Right lung (tissue), 5 donors: ENCODE measurements around the gene TRIM32. TPM values are rescaled to one million over a fixed set of nuclear protein-coding genes. Genes with fewer than 3 reads are reported as not detected.

Experiments used
- DNase-seq, 2 donors: peaks; one replicate each; pipeline ENCODE4 v3.0.0-alpha.2; 2013
- polyA plus RNA-seq, 5 donors: library from polyadenylated mRNA; unstranded; fragments of 120-200 nt; gene quantifications; one replicate each; pipeline versions ENCODE4 v1.2.1 to v1.2.3, GENCODE V29; 2013; ENCODE audit warnings: inconsistent platforms in 1 of 5, low replicate concordance in 1 of 5; ENCODE audit not compliant: insufficient read length in 5 of 5, insufficient read depth in 1 of 5

Gene TRIM32
- polyA plus RNA-seq, 5 donors = 18.8 to 24.8 (median 22.0) TPM

DNA sequence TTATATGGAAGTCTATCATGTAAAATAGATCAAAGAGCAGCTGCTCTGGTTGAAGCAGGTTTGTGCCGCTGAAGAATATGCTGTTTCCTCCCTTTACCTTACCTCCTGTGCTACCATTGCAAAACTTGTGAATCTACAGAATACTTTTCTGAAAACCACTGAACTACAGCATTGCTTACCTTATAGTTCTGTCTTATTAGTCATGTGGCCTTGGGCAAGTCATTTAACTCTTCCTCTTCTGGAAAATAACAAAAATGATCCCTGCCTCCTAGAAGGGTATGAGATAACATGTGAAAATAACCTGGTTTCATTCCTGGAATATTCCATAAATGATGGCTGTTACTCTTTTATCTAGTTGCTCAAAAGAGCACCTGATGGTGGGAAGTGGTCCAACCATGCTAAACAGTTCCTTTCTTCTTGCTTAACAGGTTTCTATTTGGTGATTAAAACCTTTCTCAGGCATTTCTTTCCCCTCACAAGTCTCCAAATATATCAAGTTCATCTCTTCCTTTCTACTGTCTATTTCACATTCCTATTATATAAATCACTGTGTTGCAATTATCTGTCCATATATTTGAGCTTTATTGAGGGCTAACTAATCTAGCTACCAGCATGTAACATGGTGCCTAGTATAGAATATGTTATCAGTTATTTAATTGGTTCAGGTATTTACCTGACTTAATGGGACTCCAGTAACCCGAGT, 15.0 kb downstream of the TRIM32 start:
- no peak for DNase-seq

DNA sequence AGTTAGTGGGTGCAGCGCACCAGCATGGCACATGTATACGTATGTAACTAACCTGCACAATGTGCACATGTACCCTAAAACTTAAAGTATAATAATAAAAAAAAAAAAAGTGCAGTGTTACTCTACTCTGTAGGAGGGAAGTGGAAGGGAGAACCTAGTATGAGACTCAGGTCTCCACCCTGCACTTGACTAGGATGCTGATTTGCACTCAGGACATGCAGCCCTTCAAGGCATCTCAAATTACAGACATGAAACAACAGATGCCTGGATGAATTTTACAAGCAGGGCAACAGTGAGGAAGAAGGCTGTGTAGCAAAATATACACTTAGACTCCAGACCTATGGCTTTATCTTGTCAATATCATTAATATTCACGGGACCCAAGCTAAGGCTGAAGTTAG, 16.5 kb downstream of the TRIM32 start:
- no peak for DNase-seq

DNA sequence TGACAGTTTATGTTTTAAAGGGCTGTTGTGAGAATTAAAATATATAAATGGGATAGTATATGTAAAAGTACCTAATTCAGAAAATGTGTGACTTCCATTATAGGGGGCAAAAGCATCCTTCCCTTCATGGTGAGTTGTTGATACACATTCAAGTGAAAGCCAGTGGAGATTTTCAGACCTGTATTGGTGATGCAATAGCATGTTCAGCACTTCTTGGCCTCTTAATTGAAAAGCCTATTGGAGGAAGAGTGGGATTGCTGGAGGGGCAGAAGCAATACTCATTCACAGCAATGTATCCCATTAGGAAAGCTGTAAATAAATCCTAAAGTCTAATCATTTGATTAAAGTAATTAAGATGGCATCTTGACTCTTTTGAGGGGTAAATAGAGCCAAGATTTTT, 17.4 kb downstream of the TRIM32 start:
- DNase-seq = no peak

DNA sequence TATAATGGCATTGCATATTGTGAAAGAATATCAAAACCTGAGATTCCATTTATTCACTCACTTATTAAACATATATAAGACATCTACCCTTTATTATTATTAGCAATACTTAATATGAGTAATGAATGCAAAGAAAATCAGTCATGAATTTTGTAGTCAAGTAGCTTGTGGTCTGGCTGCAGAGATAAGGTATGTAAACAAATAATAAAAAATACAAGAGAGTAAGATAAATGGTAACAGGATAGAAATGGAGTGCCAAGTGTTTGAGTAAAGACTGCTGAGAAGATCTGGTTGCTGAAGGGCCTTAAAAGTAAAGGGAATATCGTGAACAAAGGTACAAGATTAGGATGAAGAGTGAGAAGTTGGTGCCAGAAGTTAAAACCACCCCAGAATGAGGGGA, 18.4 kb downstream of the TRIM32 start:
- DNase-seq = no peak

DNA sequence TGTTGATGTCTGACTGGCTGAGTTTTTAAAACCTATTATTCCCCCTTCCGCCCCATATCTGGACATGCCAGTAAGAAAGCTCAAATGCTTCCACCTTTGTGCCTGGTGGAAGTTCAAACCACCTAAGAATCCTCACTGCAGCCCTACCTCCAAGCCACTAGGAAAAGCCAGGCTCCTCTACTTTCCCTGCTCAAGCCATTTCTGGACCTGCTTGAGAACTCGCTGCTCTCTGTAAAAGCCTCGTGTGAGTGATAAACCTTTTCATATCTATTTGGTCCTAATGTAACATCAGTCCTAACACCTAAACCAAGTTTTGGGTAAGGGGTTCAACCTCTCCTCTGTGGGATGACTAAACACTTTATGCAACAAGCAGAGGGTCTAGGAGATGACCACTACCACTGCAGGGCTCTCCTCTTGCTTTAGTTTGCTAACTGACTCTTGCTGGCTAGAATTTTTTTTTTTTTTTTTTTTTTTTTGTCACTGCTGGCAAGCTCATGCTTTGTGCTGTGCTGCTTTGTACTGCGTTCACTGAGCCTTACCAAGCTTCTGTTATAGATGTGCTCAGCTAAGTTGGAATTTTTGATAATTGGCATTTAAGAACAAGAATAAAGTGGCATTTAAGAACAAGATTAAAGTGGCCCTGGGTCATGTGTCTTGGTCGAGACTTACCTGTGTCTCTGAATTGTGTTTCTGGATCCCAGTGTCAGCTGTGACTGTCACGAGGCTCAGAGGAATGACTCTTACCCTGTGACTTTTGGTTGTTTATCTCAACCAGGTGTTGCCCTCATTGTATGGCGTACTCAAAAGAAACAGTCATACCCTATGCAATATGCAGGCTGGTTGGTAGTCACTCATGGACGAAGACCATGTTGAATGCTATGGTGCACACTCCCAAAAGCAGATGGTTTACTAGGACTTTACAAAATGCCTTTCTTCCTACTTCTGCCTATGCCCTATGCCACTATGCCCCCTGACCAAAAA, 19.5 kb downstream of the TRIM32 start:
- DNase-seq = no peak

DNA sequence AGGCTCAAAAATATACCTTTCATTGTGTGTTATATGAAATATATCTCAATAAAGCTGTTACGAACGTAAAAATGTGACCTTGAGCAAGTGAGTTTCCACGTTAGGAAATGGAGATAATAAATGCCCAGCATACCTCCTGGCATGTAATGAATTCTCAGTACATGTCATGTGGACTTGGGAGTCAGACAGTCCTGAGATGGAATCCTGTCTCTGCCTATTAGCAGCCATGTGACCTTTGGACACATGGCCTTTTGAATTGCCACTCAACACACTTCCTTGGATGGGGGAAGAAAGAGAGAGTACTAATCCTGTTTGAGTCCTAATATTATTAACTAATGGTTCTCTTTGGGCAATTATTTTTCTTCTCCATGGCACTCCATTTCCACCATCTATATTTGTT, 25.7 kb downstream of the TRIM32 start:
- no peak for DNase-seq

DNA sequence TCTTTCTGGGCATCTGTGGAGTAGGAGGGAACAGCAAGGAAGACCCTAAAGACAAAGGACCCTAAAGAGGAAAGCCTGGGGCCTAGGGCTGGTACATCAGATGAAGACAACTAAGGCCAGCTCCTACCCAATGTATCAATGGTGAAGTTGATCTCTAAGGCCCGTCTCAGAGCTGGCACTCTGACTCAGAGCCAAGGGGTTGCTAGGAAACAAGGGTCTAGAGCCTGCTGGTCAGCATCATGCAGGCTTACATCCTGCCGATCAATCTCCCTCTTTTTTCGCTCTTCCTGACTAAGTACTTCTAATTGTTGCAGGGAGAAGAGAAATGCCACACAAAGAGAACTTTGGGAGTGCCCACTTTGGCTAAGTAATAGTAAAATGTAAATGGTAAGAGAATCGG, 26.2 kb downstream of the TRIM32 start:
- DNase-seq = no peak

DNA sequence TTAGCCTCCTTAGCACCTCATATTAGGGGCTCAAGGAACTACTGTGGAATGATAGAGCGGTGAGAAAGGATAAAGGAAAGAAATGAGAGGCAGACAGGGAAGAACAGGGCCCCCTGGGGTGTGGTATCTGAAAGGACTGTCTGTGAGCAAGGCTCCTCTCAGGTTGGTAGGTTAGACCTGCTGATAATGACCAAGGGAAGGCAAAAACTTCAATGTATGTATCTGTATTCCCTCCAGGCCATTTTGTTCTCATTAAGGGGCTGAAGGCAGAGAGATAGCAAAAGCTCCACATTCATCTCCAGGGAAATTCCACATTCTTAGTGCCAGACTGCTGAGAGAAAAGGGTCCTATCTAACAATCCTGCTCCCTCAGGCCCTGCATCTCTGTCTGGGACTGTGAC, 28.6 kb downstream of the TRIM32 start:
- DNase-seq = no peak

DNA sequence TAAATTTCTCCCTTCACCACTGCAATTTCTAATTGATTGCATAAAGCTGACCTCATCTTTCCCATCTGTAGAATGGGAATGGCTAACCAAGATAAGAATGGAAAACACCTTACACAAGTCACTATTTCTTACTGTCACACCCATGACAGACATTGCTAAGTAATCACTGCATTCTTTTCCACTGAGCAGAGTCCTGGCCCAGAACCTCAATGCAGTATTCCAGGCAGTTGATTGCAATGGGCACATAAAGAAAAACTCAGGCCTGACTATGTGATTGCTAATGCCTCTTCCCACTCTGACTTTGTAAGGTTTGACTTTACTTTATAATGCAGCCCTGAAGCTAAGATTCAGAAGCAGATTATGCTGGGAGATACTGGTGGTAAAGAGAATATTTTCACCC, 29.3 kb downstream of the TRIM32 start:
- no peak for DNase-seq

DNA sequence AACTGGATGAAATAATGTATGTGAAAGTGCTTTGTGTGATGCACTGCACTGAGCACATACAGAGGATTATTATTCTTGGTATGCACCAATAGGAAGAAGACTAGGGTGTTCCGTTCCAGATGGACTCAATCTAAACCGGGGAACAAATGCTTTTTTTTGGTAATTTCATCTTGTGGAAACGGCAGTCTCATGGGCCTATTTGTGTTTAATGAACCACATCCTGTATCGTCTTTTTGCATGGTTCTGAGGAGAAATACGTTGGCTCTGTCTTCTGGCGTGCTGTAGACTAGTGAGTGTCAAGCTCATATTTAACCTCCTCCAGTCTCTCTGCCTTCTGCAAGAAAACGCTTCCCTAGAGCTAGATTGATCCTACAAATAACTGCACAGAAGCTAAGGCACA, 30.0 kb downstream of the TRIM32 start:
- no peak for DNase-seq

DNA sequence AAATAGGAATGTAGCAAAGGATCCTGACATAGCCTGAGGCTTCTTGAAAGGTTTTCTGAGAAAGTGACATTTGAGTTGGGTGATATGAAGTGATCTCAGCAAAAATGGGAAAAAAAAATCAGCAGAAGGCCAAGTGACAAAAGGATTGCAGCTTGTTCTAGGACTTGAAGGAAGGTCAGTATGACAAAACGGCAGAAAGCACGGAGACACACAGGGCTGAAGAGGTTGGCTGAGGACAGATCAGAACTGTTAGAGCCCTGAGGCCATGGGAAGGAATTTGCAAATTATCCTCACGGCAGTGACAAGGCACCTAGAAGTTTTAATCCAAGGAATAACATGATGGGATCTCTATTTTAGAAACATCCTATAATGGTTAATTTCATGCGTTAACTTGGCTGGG, 31.0 kb downstream of the TRIM32 start:
- no peak for DNase-seq

DNA sequence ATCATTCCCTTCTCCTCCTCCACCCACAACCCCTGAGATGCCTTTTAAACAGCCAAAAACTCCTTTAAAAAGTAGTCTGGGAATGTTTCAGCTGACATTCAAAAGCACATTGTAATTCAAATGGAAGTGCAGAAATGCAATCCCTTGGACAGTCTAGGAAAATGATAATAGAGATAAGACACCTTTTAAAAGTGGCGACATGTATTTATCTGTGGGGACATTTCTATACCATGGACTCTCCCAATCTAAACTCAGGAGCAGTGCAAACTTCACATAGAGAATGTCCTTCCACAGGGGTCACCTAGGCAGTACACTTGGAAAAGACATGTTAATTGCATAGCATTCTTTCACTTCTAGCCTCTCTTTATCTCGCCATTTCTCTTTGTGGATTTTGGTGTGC, 33.0 kb downstream of the TRIM32 start:
- DNase-seq = no peak

DNA sequence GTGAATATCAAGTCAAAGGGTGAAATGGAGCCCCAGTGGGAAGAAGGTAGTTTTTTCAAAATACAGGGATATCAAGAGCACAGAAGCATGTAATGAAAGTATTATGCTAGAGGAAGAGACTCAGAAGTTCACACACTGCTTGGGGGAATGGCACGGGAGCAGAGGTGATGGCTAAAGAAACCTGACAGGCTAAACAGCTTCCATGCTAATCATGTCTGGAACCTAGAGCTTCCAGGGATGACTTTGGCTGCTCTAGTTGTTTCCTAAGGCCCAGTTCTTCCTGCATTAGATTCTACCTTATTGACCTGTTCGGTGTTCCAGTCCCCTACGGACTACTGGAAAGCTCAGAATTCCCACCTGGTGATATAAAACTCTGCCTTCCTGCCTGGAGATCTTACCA, 34.3 kb downstream of the TRIM32 start:
- DNase-seq = no peak

DNA sequence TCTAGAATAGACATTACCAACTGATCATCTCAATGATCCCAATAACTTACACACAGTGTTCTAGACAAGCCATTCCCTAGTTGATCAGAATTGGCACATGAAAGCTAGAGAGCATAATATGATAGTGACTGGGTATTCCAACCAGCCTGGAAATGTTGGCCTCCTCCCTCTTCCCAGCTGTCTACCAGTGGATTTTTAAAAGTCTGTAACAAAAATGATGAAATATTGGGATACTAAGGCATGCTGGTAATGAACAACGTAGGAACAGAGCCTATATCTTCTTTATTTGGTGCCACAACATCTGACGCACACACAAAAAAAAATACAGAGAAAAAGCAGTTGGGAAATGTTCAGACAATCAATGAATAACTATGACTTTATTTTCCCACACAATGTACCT, 34.8 kb downstream of the TRIM32 start:
- DNase-seq = no peak

DNA sequence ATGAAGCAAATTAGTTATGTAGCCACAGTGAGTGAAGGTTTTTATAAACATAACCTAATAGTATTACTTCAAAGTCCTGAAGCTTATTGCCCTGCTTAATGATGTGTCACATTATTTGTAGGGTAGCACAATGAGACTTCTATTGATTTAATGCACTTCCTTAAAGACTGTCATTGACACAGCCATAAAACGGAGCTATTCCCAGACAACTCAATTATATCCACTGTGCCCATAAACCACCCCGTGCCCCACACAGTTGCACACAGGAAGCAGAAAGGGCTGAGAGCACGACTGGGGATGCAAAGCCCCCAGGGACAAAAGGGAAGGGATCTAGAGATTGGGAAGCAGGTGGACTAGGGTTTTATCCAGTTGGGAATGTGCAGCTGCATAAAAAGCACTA, 37.0 kb downstream of the TRIM32 start:
- DNase-seq = no peak

DNA sequence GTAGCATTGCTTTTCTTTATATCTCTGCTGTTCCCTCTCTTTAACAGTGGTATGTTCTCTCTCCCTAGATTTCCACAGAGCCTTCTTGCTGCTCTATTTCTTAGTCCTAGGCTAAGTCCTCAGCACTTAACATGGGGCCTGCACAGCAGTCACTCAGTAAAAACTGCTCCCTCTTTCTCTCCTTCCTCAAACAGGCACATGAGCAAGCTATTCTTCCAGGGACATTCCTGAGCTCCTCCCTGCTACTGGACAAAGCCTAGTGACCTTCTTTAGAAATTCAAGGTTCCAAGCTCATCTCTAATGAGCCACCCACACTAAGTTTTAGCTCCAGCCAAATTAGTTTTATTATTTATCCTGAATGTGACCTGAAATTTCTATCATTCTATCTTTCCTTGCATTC, 39.5 kb downstream of the TRIM32 start:
- DNase-seq = no peak

DNA sequence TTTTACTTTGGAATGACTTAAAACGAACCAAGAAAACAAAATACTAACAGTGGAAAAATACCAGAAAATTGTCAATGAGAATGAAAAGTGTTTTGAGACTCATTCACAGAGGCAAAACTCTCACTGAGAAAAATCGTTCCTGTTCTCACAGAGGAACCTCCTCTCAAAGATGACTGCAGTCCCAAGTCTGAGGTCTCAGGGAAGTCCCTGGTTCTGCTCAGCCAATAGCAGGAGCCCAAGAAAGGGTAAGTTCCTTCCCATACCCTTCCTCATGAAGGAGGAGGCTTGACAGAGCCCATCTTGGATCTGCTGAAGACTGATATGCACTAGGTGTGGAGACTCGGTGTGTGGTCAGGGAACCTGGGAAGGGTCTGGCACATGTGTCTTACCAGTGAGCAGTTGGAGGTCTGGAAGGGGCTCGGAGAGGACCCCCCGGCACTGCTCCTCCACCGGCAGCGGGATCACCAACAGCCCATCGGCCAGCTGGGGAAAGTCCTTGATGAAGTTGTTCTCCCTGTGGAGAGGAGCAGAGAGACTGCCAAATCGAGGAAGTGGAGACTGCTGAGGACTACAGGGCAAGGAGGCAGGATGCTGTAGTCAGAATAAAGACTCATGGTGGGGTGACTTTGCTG, 46.0 kb downstream of the TRIM32 start:
- DNase-seq = no peak

DNA sequence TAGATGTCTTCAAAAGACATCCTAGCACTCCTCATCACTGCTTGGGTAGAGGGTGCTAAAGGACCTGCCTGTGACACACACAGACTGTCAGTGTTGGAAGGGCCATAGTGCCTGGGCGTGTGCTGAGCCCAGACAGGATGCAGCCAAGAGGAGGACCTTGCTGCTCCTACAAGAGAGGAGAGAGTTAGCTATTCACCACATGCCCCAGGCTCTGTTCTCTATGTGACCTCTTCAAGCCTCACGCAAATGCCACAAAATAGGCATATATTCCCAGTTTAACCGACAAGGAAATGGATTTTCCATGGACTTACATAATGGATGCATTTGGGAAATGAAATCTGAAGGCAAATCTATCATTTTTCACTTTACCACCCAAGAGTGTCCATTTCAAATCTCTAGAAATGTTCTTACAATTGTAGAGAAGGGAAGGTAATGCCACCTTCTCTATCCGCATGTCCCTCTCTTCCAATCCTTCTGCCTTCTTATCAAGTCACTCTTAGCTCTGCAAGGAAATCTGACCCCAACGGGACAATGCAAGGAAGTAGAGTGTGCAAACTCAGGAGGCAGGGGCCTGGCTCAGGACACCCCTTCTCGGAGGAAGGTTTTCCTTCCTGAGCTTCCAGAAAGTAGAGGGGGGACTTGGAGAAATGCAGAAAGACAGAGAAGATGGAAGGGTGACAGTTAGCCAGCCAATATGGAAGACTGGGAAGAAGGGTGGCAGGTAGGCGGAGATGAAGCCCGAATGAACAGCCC, 49.5 kb downstream of the TRIM32 start:
- DNase-seq = no peak

DNA sequence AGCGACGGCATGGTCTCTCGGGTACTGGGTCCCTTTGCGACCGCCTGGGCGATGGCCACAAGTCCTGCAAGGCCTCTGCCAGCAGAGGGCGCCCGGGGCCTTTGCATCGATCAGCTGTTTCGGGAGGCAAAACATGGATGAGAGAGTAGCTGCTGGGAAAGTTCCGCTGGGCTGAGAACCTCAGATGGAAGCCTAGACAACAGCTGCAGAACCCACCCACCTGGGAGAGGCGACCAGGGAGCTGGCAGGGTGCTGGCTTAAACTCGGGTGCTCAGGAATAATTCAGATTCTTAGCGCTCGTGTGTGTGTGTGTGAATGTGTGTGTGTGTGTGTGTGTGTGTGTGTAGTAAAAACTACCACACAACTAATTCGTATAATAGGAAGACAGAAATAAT, 50.0 kb downstream of the TRIM32 start:
- DNase-seq = peak; percentile 64 to 75

DNA sequence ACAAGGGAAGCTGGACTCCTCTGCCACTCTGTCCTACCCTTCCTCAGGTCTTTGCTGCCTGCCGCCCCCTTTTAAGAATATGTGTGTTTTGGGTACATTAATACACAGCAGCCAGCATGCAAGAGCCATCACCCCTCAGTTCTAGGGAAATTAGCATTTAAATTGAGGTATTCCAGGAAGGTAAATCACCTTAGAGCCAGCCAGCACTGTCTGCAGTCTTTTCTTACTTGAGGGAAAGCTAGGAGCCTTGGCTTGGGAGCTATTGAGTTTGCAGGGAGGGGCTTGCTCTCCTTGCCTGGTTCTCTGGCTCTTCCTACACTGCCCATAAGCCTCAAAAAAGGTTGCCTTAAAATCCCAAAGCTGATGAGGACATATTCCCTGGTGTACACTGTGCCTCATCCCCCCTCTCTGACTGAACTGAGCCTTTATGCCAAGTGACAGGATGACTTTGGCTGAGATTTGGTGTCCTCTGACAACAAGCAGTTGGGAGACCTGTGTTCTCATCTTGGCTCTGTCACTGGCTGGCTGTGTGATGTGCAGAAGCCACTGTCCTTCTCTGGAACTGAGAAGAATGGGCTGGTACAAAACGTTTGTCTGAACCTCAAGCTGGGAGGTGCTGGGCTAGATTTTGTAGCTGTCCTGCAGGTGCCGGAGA, 54.1 kb downstream of the TRIM32 start:
- no peak for DNase-seq

DNA sequence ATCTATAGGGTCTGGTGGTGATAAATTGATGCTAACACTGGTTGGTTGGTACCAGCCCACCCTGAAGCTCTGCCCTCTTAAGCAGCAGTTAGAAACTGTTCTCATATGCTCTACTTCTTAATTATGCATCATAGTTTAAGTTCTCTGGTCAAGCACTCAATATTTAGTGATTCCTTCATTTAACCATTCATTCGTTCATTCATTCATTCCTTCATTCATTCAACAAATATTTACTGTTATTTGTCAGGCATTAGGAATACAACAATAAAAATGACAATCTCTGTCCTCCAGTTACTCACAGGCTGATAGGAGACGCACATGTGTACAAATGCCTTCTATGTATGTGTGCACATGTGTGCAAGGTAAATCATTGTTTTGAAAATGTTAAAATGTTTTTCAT, 54.6 kb downstream of the TRIM32 start:
- DNase-seq = no peak

DNA sequence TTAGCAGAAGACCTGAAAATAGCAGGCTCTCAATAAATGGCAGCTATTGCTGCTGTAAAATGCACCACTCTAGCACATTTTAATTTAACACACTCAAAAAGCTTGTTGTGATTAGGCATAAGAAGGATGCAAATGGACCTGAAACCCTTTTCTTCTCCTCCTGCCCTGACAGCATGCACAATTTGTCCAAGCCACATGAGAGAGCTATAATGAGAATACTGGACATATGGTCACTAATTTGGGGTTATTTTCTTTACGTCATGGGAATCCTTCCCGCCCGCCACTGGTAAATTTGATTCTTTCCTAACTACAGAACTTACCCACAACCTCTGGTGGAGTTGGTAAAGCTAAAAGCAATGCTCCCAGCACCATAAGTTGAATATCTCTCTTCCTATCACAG, 62.1 kb downstream of the TRIM32 start:
- no peak for DNase-seq
